Measurements from ENCODE around the gene GSE1.

Gene GSE1

GRCh38 chr16:85570213-85570734 lies 42.8 kb upstream of the GSE1 start:
- in situ Hi-C loops (cut with HindIII; ENCODE audit: low sequenced_read_pairs) = no loop called here
- DNase-seq (ENCODE audit: low read depth, low spot score) = no peak
- no peak overlapping the region for H3K4me3 ChIP-seq (ENCODE audit: low read depth, low read length)
- TF ChIP-seq, protein P1, sequence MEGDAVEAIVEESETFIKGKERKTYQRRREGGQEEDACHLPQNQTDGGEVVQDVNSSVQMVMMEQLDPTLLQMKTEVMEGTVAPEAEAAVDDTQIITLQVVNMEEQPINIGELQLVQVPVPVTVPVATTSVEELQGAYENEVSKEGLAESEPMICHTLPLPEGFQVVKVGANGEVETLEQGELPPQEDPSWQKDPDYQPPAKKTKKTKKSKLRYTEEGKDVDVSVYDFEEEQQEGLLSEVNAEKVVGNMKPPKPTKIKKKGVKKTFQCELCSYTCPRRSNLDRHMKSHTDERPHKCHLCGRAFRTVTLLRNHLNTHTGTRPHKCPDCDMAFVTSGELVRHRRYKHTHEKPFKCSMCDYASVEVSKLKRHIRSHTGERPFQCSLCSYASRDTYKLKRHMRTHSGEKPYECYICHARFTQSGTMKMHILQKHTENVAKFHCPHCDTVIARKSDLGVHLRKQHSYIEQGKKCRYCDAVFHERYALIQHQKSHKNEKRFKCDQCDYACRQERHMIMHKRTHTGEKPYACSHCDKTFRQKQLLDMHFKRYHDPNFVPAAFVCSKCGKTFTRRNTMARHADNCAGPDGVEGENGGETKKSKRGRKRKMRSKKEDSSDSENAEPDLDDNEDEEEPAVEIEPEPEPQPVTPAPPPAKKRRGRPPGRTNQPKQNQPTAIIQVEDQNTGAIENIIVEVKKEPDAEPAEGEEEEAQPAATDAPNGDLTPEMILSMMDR (IDR thresholded peaks at IDR 0.05; ENCODE audit: low read depth, low read length) = no peak

- TF ChIP-seq, protein P1 (IDR thresholded peaks at IDR 0.05; ENCODE audit: low read depth, low read length) = no peak
- H3K4me3 ChIP-seq (ENCODE audit: low read depth, low read length) = no peak overlapping the region
- no peak for DNase-seq (ENCODE audit: low read depth, low spot score)
- in situ Hi-C loops (cut with HindIII; ENCODE audit: low sequenced_read_pairs) = no loop called here
These were observed 42.2 kb upstream of the GSE1 start for GRCh38 chr16:85570735-85571562.

DNA sequence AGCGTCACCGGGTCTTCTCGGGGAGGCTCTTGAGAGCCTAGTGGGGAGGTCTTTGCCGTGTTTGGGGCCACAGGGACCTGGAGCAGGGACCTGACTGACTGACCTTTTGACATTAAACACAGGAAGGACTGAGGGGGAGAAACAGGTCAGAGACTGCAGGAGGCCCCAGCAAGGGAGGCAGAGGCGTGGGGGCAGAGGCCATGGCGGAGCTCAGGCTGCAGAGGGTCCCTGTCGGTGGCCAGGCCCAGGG lies 41.6 kb upstream of the GSE1 start:
- TF ChIP-seq, protein P1 (IDR thresholded peaks at IDR 0.05; ENCODE audit: low read depth, low read length) = no peak
- in situ Hi-C loops (cut with HindIII; ENCODE audit: low sequenced_read_pairs) = no loop called here
- no peak overlapping the region for H3K4me3 ChIP-seq (ENCODE audit: low read depth, low read length)
- no peak for DNase-seq (ENCODE audit: low read depth, low spot score)

- in situ Hi-C loops (cut with HindIII; ENCODE audit: low sequenced_read_pairs) = no loop called here
- DNase-seq (ENCODE audit: low read depth, low spot score) = no peak
- TF ChIP-seq, protein P1 (IDR thresholded peaks at IDR 0.05; ENCODE audit: low read depth, low read length) = no peak
- H3K4me3 ChIP-seq (ENCODE audit: low read depth, low read length) = no peak overlapping the region
These were observed 41.1 kb upstream of the GSE1 start for GRCh38 chr16:85571813-85572619.

GRCh38 chr16:85573045-85573695 lies 40.0 kb upstream of the GSE1 start:
- DNase-seq (ENCODE audit: low read depth, low spot score) = no peak
- TF ChIP-seq, protein P1 (IDR thresholded peaks at IDR 0.05; ENCODE audit: low read depth, low read length) = no peak
- in situ Hi-C loops (cut with HindIII; ENCODE audit: low sequenced_read_pairs) = no loop called here
- no peak overlapping the region for H3K4me3 ChIP-seq (ENCODE audit: low read depth, low read length)

All from astrocyte of the spinal cord (primary cell).